GM18907 (cell line): ENCODE data around the gene JDP2.

Experiments
- ATAC-seq: cut with Tn5 transposase; IDR thresholded peaks from one replicate; pipeline ENCODE4 v1.9.1; 2021; ENCODE audit warnings: mild to moderate bottlenecking, moderate library complexity; ENCODE audit not compliant: unreplicated experiment

The JDP2 gene

DNA sequence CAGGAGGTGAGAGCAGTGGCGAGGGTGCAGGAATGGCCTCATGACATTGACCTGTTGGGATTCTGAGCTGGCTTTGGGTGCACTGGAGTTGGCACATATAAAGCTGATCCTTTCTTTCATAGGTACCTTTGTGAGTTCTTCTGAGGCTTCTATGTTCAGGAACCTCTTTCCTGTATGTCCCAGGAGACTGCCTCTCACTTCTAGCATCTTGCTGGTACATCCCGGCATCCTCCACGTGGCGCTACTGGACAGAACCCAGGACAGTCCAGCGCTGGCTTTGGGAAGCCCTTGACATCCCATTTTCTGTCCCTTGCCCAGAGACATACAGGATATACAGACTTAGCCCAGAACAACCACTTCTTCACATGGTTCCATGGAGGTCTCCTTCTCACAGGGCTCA is 50.1 kb downstream of the JDP2 start:
- ATAC-seq, result no peak

DNA sequence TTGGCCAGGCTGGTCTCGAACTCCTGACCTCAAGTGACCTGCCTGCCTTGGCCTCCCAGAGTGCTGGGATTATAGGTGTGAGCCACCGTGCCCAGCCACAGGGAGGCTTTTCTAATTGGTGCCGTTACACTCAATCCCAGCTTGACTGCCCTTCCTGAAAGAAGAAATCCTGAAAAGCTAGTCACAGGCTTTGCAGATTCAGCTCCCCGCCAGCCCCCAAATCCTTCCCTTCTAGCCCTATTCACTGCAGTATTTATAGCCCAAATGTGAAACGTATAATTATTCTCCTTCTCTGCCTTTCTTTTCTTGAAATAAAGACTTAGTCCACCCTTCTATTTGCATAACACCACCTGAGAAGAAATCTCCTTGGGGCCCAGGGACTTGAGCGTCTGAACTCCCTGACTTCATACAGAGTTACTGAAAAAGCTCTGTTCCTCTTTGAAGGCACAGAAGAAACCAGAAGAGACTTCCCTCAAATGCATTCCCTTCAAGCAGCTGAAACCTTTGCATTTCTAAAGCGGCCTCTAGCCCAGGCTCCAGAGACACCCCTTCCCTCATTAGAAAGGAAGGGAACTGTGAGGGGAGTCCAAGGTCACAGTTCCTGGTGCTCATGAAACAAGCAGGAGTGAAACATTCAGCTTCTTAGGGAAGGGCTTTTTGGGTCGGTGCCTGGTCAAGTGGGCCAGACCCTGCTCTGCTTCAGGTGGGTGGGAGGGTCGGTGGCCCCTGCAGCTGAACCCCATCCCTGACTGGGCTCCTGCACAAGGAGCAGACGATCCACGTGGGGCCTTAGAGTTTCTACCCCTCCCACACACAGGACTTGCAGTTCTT is 52.2 kb downstream of the JDP2 start:
- ATAC-seq, result peak; percentile 69

DNA sequence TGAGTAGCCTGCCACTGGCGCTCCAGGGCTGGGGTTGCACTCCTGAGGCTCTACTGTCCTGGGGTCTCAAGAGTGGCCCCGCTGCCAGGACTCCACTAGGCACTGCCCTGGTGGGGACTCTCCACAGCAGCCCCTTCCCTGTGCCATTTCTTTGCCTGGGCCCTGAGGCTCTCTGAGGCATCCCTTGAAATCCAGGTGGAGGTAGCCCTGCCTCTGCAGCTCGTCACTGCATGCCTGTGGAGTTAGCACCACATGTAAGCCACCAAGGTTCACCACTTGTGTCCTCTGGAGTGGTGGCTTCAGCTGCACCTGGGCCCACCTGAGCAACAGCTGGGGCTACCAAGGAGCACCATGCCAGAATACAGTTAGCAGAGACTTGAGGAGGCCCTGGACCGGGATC is 54.5 kb downstream of the JDP2 start:
- no peak for ATAC-seq

DNA sequence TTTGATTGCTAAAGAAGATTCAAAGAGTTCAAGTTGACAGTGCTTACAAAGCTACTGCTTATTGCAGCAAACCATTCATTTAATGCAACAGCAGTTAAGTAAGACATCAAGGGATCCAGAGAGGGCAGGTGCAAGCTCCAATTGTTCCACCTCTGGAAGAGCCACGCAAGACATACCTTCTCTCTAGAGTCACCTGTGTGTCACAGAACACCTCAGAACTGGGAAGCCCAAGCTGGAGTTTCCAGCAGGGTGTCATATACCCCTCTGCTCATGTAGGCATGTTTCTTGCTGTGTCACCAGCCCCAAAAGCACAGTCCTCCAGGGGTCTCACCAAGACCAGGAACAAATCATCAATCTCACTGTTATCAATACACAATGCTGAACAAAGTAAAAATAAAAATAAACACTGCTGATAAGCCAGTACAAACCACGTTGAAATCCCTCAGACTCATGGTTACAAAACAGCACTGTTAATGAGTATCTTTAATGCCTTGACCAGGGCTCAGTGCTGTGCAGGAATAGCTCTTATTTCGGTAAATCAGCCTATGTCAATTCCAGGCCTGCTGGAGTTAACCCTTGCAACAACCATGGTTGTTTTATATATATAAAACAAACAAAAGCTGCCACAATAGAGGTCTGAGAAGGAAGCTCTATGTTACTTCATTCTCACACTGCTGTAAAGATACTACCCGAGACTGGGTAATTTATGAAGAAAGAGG is 57.0 kb downstream of the JDP2 start:
- ATAC-seq, result no peak

DNA sequence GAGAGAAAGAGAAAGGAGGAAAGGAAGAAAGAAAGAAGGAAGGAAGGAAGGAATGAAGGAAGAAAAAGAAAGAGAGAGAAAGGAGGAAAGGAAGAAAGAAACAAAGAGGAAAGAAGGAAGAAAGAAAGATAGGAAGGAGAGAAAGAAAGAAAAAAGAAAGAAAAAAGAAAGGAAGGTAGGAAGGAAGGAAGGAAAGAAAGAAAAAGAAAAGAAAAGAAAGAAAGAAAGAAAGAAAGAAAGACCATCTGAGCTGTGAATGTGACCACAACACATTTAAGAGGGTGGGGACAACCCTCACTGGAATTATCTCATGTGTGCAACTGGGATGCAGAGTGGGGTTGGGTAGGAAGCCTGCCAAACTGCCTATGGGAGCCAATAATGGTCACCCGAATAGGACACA is 58.5 kb downstream of the JDP2 start:
- ATAC-seq, result no peak

DNA sequence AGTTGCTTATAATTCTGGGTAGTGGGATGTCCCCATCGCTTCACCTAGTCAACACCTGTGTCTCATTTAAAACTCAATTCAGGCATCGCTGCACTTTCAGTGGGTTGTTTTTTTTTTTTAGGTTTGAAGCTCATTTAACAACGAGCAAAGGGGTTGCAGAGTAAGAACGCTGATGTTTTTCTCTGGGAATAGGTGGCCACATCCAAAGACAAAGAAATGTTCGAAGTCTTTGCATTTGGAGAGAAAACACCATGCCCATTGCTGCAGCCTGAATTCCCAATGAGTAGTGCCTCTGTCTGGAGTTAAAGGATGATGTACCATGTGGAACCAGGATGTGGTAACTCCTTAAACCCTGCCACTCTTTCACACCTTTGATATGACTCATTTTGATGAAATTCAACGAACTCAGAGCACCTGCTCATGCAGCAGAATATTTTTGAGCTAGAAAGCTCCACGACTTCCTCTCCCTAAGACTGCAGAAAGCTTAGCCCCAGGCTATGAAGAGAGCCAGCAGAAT is 59.4 kb downstream of the JDP2 start:
- ATAC-seq, result peak; percentile 77

DNA sequence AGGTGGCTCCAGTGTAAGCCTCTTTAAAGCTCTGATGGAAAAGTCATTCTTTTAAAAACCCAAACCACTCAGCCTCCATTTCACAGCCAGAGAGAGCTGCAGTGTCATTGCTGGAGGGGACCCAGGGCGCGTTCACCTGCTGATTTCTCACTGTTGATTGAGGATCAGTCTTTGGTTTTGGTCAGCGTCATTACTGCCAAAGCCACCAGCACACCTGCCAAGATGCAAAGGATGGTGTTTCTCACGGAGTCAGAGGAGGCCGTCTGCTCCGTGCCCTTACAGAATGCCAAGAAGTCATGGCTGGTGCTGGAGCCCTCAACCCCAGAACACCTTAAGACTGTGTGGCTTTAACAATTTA is 61.6 kb downstream of the JDP2 start:
- ATAC-seq, result no peak

DNA sequence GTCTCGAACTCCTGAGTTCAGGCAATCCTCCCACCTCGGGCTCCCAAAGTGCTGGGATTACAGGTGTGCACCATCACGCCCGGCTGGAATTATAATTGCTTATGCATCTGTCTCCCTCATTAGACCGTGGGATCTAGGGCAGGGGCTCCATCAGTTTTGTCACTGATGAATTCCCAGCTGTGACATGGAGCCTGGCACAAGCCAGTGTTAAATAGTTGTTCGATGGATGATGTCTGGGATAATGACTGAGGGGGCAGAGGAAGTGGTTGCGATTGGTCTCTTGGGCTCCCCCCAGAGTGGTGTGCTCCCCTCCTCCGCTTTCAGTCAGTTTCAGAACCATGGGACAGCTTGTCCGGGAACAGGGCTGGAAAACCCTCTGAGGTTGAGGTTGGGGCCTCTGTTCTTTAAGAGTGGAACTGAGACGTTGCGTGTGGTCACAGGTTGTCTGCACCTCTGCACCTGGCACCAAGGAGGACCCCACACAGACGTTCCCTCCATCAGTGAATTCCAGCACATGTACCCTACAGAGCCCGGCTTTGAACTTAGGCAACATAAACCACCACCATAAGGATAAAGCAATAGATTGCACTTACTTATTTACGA is 63.7 kb downstream of the JDP2 start:
- no peak for ATAC-seq

DNA sequence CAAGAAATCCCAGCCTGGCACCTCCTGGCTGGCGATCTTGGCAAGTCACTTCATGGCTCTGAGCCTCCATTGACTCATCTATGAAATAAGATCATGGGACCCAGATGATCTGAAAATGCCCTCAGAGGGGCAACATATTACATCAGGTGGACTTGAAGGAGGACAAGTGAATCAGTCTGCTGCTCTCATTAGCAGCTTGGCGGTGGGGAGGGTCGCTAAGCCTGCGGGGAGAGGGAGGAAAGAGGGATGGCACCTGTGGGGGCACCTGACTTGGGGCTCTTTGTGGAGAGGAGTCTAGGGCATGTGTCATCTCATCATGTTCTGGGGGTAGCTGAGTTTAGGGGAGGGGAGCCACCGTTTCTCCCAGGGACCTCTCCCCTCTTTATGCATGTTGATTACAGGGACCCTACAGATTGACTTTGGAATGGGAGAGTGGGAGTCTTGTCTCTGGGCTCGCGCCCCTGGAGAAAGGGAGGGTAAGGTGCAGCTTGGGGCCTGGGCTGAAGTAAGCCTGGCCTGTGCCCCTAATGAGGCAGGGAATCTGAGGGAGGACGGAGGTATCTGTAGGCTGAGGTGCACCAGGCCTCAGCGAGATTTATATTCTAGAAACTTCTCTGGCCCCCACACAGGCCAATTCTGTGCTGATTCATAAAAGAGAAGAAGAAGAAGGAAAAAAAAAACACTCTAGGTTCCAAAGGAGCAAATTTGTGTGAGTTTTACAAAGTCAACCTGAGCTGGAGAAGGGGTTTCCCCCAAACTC is 65.2 kb downstream of the JDP2 start:
- no peak for ATAC-seq

DNA sequence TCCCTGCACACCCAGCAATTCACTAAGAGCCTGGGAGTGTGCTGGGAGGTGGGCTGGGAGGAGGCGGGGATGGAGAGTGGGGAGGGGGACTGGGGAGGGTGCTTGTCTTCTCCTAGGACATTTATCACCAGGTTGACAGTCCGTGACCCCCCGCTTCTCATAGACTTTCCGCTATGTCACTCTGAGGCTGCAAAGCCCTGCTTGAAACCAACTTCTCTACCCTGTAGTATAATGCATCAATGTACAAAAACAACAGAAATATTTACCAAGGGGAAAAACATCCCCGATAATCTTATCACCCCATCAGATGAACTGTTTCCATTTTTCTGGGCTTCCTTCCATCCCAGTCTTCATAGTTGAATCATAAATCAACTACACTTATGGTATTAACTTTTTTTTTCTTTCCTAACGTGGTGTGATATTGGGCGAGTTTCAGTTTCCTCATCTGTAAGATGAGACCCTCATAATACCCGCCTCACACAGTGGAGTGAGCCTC is 65.8 kb downstream of the JDP2 start:
- no peak for ATAC-seq

DNA sequence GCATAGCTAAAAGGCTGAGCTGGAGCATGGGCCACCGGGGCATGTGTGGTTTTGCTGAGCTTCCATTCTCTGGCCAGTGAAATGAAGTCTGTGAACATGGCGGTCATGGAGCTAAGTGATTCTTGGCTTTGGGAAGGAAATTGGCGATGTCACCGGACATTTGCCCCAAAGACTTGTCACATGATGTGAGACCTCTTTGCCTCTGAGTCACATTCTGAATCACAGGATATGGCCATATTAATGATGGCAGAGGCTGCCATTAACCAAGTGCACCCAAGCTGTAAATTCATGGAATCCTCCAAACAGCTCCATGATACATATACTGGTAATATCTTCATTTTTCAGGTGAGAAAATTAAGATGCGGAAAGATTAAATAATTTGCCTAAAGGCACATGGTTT is 67.1 kb downstream of the JDP2 start:
- no peak for ATAC-seq

DNA sequence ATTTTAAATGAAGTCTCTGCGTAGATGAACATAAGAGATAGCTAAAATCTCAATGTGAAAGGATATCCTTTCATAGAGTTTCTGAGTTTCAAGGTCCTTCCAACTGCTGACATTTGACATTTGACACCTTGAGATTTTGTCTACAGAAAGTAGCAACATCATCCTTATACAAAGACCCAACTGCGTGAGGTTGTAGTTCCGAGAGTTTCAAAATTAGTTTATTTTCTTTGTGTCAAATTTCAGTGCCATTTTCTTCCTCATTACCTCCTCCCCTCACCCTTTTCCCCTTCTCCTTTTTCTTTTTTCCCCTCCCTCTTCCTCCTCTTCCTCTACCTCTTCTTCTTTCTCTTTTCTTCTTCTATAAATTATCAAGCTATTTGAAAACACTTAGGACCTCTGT is 67.6 kb downstream of the JDP2 start:
- no peak for ATAC-seq

DNA sequence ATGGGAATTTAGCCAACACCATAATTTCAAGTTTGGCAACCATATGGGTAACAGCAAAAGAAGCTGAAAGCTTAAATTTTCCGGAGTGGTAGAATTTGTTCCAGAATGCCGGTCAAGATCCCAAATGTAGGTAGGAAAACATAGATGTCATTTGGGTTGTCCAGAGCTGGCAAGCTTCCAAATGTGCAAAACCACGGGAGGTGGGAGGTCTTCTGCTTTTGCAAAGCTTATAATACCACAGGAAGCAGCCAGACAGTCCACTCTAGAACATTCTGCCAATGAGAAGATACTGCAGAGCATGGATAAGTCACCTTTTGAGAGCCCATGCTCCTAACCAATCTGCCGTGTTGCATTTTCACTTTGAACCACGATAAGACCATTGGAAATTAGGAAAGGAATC is 68.1 kb downstream of the JDP2 start:
- no peak for ATAC-seq

DNA sequence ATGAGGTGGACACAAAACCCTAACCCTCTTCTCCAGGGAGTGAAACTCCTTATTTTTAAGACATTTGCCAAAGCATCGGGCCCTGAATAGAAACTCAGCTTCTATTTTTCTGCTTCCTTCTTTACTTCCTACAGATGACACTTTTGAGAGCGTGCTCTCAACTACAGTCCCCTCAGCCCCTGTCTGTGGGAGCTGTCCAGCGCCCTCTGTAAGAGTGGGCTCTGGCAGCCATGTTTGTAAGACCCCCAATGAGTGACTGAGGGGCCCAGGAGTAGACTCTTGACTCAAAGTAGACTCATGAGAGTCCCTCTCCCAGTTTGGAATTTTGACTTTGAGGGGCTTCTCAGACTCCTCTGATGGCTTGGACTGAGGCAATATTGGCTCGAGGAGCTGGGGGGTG is 68.9 kb downstream of the JDP2 start:
- no peak for ATAC-seq

DNA sequence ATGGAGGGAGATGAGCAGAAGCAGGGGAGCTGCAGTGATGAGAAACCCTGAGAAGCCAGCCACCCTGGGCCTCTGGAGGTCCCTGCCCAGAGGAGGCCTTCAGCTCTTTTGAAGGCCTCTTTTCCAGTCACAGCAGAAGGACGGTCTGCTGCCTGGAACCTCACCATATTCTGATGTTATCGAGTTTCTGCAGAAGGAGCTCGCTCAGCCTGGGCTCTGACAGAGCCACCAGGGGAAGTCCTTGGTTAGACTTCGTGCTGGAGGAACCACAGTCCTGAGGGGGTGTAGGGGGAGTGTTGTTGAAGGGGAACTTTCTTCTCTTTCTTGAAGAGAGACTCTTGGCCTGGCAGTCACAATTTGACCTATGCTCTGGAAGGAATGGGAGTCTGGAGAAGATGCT is 69.4 kb downstream of the JDP2 start:
- ATAC-seq, result peak; percentile 40

DNA sequence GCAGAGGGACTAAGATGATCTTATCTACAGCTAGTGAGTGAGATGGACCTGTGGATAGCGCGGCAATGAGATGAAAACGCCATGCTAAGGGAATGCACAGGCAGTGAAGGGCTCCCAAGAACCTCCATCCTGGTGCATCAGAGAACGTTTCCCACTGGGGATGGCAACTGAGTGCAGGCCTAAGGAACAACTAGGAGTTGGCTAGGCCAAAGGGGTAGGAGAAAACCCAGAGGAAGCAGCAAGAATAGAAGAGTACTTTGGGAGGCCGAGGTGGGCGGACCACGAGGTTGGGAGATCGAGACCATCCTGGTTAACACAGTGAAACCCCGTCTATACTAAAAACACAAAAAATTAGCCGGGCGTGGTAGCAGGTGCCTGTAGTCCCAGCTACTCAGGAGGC is 69.9 kb downstream of the JDP2 start:
- ATAC-seq, result no peak

DNA sequence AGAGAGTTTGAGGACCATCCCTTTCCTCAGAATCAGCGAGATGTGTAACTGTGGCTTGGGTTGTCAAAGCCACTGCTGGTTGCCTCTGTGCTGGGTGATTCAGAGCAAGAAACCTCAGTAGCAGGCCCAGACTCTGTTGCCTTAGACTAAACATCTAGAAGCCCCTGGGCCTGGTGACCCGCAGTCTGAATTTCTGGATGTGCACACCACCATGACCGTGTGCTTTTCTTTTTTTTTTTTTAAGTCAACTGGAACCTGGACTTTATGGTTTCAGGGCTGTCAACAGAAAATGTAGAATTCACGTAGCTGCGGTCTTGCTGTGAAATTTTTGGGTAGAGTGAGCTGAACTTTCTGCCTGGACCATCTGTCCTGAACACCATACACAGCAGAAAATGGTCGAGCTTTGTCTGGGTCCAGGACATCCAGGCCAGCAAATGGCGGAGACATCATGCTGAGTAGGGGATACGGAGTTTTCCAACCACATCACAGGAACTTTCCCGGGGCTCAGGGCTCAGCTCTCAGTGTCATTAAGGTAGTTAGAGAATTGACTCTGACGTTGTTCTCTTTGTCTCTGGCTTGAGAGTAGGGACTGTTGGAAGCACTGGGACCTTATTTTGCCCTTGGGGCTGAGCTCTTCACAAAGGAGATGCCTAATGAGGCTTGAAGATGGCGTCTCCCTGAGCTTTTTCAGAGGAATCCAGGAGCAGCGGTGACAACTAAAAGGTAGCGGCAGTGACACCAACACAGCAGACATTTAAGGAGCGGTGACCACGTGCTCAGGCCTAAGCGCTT is 71.5 kb downstream of the JDP2 start:
- ATAC-seq, result peak; percentile 78

DNA sequence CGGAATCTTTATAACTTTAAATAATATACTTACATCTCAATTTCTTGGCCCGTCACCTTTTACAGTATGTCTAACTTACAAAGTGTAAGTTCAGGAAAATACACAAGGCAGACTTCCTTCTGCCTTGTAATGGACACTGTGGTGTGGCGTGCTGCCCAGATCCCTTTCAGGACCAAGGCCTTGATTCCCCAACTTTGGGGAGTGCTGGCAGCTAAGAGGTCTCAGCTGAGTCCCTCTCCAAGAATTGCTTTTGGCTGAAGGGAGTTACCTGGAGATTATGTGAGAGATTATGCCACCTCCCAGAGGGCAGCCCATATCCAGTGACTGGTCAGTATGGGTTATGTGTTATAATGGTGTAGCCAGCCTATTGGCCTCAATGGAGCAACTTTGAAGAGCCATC is 73.3 kb downstream of the JDP2 start:
- no peak for ATAC-seq

DNA sequence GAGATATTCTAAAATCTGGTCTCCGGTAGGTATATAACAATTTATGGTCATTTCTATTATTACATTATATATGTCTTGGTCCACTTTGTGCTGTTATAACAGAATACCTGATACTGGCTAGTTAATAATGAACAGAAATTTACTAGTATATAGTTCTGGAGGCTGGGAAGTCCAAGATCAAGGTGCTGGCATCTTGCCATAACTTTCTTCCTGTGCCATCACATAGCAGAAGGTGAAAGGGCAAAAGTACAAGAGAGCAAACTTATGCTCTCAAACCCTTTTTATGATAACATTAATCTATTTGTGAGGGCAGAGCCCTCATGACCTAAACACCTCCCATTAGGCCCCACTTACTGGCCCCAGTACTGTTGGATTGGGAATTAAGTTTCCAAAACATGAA is 76.6 kb downstream of the JDP2 start:
- ATAC-seq, result no peak

DNA sequence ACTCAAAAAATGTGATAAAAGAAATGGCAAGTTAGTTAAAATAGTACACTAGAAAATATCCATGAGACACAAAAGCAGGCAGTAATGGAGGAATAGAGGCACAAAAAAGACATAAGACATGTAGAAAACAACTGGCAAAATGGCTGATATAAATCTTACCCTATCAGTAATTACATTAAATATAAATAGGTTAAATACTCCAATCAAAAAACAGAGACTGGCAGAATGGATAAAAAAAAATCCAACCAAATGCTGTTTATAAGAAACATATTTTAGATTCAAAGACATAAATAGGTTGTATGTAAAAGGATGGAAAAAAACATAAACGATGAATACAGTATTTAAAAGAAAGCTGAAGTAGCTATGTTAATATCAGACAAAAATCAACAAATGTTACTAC is 79.1 kb downstream of the JDP2 start:
- ATAC-seq, result no peak
